Left cardiac atrium (tissue), 4 donors: Measurements from ENCODE around the gene GLT1D1. TPM values are rescaled to one million over a fixed set of nuclear protein-coding genes. Genes with fewer than 3 reads are reported as not detected.

ENCODE experiments used
- ATAC-seq, 2 donors: fragments of 200-7000 bp; cut with Tn5 transposase; one replicate each; pipeline ENCODE4 v1.9.1; 2020; ENCODE audit warnings: mild to moderate bottlenecking in 2 of 2, moderate library complexity in 2 of 2
- DNase-seq: peaks from one replicate; pipeline ENCODE4 v3.0.0-alpha.2; 2020
- intact Hi-C, 2 donors: fragments of 100-400 bp; cut with DNase I; formaldehyde crosslinking; loops; one replicate each; pipeline versions ENCODE4 v1.14.1 to v1.15.1; 2022 to 2023
- total RNA-seq, 2 donors: library from RNA; stranded (reverse); fragmentation: NEBNext Ultra II Directional; extraction: Animal tissue kit (Norgen Biotek cat#: 25700); gene quantifications; one replicate each; pipeline ENCODE4 v1.2.1, GENCODE V29; 2021
- donor health status: DM: no; HTN: yes; CAD: no.
- donor health status: DM: no; HTN: yes; CAD: no; lungs with severe emphysema.
- donor health status: DM: yes; HTN: yes; CAD: no.
- donor health status: Dilated cardiomyopathy.

Gene GLT1D1
- total RNA-seq, 2 donors from 2014 or later, result 0.38 to 0.50 TPM

DNA sequence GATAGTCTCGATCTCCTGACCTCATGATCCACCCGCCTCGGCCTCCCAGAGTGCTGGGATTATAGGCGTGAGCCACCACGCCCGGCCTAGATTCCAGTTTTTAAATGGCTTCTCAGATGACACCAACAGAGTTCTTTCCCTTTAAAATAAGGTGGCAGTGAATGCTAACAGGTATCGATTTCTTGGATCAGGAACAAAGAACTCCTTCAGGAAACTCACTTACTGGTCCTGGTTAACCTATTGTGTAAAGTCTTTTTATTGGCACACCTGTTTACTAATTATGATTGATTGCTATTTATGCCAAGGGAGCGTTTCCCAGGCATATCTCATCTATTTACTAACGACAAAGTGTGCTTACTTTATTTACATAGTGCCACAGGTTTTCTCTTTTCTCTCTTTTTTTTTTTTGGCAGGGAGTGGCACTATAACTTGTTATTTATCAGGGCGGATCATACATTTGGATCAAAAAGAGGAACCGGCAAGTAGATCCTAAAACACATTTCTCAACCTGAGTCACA is 89.7 kb downstream of the GLT1D1 start:
- DNase-seq, result no peak
- intact Hi-C loops, result no loop called here
- no peak for ATAC-seq

DNA sequence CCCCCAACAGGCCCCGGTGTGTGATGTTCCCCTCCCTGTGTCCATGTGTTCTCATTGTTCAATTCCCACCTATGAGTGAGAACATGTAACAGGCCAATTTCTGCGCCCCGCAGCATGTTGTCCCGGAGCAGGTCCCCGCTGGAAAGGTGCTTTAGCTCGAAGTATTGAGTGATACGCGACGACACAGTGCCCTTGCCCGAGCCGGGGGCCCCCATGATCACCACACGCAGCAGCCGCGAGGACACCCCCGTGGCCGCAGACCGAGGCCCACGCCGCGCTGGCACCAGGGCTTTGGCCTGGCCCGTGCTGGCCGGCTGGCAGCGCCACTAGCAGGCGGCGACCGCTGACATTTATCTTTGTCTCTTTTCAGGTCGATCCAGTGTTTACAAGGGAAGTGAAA is 91.7 kb downstream of the GLT1D1 start:
- ATAC-seq (no peak), DNase-seq (no peak)
- intact Hi-C loops, result no loop called here

DNA sequence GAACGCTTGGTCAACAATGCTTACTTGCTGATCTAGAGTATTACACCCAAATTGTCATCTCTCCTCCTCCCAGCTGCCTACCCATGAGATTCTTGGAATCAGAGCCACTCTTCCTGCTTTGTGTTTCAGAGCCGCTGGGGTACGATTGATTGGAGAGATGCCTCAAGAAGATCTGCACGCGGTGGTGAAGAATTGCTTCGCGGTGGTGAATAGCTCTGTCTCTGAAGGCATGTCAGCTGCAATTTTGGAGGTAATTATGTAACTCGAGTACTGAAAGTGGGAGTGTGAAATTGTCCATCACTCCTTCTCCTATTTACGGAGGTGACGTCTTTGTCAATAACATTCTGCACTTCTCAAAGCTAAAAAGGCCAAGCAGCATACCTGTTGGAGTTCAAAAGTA is 93.9 kb downstream of the GLT1D1 start:
- ATAC-seq, result no peak
- no peak for DNase-seq
- intact Hi-C loops, result no loop called here

DNA sequence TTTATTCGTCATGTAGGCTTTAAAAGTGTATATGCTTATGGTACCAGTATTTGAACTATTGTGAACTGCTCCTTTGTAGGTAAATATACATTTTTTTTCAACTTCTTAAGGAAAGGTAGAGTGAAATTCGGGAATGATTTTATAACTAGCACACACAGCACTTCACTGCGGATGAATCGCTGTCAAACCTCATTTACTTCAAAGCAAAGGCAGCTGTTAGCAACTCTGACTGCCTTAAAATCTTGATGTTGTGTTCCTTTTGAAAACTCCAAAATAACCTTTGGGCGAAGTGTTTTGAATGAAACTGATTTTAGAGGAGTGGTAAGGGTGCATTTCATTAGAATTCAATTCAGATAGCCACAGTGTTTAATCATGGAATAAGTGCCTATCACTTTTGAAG is 95.8 kb downstream of the GLT1D1 start:
- intact Hi-C loops, result no loop called here
- DNase-seq (no peak), ATAC-seq (no peak)

DNA sequence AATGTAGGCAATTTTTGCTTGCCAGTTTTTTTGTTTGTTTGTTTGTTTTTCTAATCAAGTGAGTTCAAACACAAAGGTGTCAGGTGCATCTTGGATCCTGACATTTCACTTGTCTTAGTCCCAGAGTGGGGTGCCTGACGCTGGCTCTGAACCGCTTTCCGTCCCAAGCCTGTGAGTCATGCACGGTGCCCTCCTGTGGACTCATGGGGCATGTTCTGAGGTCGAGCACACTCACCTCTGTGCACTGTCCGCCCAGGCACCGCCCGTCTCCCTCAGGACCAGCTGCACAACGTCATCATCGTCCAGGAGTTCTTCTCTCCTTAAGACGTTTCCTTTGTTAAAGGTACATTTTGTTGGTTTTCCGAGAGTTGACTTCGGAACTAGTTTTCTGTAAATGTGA is 98.2 kb downstream of the GLT1D1 start:
- intact Hi-C loops, result no loop called here

DNA sequence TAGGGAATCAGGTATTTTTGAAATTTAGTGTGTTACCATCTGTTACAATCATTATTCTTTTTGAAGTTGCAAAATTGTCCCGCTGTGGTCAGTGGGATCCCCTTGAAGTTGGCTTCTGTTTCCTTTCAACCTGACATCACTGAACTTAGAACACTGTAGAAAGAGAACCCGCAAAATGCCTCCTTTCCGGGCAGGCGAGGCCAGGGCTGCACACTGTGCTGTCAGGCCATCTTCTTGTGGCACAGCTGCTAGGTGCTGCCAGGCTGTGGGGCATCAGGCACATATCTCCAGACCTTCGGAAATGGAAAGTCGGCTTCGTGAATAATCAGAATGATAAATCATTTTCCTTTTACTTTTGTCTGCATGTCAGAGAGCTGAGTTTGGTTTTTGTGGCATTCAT is 103.5 kb downstream of the GLT1D1 start:
- intact Hi-C loops, result no loop called here

More for the DNA sequence above, 98.2 kb downstream of the GLT1D1 start:
- no peak for ATAC-seq
- no peak for DNase-seq

DNA sequence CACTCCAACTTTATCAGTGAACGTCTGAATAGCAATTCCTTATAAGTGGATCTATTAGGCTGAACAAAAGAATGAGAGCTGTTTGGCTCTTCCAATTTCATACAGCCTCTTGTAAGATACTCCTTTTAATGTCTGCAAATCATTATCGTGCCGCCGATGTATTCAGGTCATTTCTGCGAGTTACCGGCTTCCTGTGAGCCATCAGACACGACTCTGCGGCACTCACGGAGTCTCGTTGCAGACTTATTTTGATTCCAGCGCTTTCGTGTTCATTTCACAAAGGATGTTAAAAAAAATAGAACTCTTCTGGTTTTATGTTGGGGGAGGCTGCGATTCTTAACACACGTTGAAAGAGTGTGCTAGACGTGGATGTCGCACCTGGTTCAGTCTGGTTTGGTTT is 106.6 kb downstream of the GLT1D1 start:
- intact Hi-C loops, result no loop called here
- ATAC-seq (no peak), DNase-seq (no peak)

More for the DNA sequence above, 103.5 kb downstream of the GLT1D1 start:
- DNase-seq (no peak), ATAC-seq (no peak)

DNA sequence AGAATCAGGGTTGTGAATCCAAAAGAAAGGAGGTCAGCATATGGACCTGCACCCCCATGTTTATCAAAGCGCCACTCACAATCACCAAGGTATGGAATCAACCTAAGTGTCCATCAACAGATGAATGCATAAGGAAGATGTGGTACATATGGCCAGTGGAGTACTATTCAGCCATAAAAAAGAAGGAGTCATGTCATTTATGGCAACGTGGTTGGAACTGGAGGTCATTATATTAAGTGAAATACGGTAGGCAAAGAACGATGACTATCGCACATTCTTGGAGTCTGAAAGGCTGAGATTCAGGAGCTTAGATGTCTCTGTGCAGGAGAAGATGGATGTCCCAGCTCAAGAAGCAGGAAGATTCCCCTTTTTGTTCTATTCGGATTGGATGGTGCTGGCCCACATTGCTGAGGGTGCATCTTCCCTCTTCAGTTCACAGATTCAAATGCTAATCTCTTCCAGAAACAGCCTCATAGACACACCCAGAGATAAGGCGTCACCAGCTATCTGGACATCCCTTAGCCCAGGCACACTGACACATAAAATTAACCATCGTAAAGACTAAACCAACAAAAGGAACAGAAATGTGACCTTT is 108.1 kb downstream of the GLT1D1 start:
- ATAC-seq, result no peak
- DNase-seq, result no peak
- intact Hi-C loops, result no loop called here

DNA sequence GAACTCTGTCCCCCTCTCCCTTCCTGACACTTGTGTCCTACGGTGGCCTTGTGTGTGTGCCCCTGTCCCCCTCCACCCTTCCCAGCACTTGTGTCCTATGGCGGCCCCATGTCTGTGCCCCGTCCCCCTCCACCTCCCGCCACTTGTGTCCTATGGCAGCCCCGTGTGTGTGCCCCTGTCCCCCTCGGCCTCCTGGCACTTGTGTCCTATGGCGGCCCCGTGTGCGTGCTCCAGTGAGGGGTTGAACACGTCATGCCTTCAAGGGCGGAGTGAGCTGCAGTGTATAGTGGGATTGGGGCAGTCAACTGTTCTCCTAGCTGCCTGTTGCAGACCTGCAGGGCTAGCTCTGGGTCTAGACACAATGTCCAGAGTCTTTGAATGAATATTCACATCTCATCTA is 108.7 kb downstream of the GLT1D1 start:
- DNase-seq (no peak), ATAC-seq (no peak)
- intact Hi-C loops, result no loop called here

DNA sequence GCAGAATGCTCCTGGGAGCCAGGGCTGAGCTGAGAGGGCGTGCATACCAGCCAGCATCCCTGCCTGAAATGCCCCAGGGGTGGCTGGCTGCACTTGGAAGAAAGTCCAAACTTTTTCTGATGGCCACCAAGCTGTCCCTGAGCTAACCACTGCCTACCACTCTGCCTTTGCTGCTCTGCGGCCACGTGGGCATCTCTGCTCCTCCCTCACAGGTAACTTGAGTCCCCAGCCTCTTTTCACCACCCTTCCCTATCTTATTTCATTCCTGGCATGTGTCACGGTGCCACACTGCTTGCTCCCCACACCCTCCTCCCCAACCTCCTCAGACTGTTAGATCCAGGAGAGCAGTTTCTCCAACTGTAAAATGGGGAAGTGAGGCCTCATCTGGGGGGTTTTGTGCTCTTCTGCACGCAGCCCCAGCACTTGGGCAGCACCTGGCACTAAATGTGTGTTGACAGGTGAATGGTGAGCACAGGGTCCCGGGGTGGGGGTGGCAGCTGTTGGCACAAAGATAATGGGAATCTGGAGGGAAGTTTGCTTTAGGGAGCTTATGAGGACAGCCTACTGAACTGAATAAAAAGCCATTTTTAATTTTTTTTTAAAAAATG is 113.0 kb downstream of the GLT1D1 start:
- intact Hi-C loops, result no loop called here

DNA sequence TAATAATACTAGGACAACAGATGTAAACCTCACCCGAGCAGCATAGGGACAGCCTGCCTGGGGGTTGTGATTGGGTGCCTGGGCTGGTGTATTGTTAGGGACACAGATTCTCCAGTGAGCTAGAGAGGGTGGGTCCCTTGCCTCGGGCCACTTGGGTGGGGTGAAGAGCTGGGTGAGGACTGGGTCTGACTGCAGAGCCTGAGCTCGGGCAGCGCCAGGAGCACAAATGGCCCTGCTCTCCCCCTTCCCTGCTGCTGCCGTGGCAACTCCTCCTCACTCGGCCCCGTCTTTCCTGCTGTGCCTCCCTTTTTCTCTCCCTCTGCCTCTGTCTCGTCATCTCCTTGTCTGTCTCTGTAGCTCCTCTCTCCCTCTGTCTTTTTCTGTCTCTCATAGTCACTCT is 115.4 kb downstream of the GLT1D1 start:
- no peak for ATAC-seq
- intact Hi-C loops, result no loop called here
- no peak for DNase-seq

More for the DNA sequence above, 113.0 kb downstream of the GLT1D1 start:
- ATAC-seq (no peak), DNase-seq (no peak)

DNA sequence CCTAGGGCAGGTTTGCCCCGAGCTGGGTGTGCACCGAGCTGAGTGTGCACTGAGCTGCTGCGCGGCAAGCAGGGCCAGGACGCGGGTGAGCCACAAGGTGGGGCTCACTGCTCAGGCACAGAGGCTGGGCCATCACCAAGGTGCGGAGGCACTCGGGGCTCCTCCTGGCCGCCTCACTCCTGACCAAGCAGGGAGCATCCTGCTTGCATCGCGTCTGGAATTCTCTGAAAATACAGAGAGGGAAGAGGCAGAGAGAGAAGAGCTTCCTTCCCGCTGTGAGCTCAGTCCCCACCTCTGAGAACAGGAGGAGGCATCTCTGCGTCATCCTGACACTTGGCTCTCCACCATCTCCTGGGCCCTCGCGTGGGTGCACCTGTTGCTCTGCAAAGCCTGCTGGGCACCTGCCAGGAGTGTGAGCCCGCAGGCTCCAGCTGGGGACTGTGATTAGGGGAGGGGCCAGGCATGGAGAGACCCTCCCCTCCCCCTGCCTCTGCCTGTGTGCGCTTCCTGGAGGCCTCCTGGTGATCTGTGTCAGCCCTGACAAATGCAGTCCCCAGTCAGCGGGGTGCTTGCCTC is 116.3 kb downstream of the GLT1D1 start:
- ATAC-seq, result peak in 1 of 2 donors; percentile 65
- no peak for DNase-seq
- intact Hi-C loops, result no loop called here

DNA sequence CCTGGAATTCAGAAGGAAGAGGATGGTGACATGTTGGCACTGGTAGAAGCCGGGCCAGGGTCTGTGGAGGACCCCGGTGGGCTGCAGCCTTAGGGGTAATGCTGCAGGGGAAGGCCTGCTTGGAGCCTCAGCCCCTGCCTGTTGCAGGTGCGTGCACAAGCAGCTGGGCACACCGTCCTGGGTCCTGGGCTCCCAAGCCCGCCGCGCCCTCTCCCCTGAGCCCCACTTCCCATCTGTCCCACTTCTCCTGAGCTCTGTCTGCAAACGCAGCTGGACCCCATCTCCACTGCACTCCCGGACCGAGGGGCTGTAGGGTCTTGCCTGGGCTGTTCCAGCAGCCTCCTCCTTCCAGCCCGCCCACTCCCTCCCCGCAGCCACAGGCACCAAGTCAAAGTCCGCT is 116.8 kb downstream of the GLT1D1 start:
- no peak for DNase-seq
- no peak for ATAC-seq
- intact Hi-C loops, result no loop called here

DNA sequence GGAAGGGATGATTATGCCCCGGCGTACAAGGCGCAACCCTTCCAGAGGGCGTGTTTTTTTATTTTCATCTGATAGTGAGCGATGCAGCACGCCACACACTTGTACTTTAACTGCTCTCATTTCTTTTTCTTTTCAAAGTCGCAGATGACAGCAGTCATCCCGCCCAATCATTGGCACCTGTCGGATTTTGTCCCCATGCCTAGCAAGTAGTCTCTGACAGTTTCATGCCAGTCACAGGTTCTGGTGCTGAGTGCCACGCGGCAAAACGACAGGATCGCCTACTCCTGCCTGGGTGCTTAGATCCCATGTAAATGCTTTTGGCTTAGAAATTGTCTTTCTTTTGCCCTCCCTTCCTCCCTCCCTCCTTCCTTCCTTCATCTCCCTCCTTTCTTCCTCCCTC is 117.7 kb downstream of the GLT1D1 start:
- intact Hi-C loops, result no loop called here
- ATAC-seq (no peak), DNase-seq (no peak)

DNA sequence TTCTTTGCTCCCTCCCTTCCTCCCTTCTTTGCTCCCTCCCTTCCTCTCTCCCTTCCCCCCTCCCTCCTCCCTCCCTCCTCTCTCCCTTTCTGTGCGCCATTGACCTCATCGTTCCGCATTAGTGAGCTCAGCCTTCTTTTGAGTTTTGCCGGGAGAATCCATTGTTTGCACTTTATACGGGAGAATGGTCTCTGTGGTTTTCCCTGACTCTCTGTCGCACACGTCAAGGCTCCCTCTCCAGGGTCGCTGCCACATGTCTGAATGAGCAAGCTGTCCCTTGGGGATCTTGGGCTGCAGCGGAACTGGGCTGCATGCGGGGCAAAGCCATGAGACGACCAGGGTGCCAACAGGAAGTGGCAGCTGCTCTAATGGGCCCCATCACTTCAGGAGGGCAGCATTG is 118.5 kb downstream of the GLT1D1 start:
- ATAC-seq (no peak), DNase-seq (no peak)
- intact Hi-C loops, result no loop called here

DNA sequence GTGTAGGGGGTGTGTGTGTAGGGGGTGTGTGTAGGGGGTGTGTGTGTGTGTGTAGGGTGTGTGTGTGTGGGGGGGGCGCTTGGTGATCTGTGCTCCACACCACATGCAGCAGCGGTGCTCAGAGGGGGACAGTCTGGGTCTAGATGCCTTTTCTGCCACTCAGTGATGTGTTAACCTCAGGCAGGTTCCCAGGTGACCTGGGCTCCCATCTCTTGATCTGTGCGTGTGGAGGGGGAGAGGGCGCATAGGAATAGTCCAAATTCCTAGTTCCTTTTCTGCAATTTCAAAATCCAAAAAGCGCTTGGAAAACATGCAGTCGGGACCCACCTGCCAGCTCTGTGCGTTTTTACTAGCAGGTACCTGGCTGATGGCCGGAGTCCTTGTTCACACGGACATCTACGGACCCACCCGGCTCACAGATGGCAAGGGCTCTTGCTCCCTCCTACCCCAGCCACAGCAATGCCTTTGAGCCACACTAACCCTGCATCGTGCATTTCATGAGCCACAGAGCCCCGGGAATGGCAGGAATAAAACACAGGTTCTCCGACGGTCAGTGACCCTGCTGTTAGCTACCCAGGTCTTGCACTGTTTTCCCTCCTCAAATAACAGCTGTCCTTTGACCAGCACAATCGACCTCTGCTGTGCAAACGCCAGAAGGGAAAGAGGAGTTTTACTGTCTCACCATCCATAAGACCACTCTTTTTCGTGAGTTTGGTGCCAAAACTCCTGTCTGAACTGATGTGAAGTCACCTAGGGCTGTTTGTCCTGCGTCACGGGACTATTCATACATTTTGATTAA is 120.8 kb downstream of the GLT1D1 start:
- intact Hi-C loops, result no loop called here
- DNase-seq, result no peak
- no peak for ATAC-seq

DNA sequence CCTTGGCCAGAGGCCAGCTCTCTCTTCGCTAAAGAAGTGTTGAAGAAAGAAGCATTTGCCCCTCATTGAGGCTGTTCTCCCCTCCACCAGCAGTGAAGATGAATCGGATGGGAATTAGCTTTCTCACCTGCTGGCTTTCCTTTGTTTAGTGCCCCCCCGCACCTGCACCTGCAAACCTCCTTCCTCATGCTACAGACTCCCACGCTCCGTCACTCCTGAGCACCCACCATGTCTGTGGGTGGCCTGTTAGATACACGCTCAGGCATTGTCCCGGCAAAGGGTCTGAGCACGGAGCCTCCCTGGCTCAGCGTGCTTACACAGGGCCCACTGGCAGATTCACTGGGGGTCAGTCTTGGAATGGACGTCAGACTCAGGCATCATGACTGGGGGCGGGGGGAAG is 121.6 kb downstream of the GLT1D1 start:
- ATAC-seq (no peak), DNase-seq (no peak)
- intact Hi-C loops, result no loop called here

DNA sequence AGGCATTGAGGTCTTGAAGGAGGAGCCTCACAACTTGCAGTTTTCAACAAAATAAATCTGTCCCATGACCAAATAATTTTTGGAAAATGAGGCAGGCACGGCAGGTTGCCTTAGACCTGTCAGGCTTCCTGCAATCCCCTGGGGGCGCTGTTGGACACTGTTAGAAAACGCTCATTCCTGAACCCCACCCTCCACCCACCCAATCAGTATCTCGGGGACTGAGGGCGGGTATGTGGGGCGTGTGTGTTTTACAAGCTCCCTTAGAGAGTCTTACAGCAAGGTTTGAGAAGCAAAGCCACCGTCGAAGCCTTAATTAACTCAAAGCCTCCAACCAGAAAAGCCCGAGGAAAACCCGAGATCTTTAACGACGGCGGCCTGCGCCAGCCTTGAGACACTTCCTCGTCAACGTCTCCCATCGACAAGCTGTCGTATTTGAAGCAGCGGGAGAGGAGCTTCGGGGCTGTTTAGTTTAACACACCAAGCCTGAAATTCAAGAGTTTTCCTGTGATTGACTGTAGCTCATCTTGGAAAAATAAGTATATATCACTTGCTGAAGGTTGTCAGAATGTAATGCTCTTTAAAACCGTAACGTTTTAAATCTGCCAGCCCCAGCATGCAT is 123.0 kb downstream of the GLT1D1 start:
- DNase-seq, result peak; percentile 37
- intact Hi-C loops, result no loop called here
- peak in 1 of 2 donors; percentile 19 for ATAC-seq

DNA sequence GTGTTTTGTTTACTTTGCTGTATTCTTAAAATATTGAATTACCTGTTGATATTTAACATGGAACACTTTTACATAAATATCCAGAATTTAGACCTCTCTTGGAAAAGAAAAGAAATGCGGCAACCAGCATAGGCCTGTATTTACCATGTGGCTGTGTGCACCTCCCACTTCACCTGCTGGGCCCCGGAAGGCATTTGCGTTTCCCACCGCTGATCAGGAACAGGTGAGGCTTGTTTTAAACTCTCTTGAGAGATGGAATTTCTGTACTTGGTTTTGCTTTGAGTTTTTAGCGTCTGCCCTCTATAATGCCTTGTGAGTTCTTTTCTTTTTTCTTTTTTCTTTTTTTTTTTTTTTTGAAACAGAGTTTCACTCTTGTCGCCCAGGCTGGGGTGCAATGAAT is 124.2 kb downstream of the GLT1D1 start:
- ATAC-seq, result no peak
- intact Hi-C loops, result no loop called here
- DNase-seq, result no peak

DNA sequence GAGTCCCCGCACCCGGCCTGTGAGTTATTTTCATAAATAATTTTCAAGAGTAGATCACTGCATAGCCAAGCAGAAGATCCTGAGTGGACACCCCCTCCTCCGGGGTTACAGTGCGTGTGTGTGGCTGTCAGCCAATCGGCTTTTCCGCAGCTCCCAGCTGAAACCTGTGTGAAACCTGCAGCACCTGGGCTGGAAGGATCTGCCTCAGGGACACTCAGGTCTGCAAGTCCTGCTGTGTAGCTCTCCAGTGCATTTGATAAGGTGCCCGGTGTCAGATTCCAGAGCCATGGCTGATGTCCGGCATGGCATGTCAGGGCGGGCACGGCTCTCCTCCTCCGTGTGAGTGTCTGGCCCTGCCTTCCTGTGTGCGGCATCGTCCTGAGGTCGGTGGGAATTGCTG is 124.8 kb downstream of the GLT1D1 start:
- intact Hi-C loops, result no loop called here
- DNase-seq (no peak), ATAC-seq (no peak)
